Jurkat, Clone E6-1 (cell line): ENCODE measurements around the gene ASXL3.
A peak's percentile ranks its signal among the peaks of the same experiment; 100 is the strongest.

Experiments used
- DNase-seq: peaks from one replicate; pipeline ENCODE4 v3.0.0-alpha.2; 2011; ENCODE audit warnings: low read depth, low spot score
- H3K4me3 ChIP-seq: 2 replicates; pipeline ENCODE4 v1.5.1; 2011; ENCODE audit warnings: mild to moderate bottlenecking, low read length, control low read depth, moderate library complexity

Gene ASXL3

GRCh38 chr18:33644494-33644893 is 66.5 kb downstream of the ASXL3 start:
- DNase-seq, result no peak
- no peak overlapping the region for H3K4me3 ChIP-seq

- DNase-seq, result no peak
- H3K4me3 ChIP-seq, result no peak overlapping the region
Measured at GRCh38 chr18:33647365-33647764, 69.3 kb downstream of the ASXL3 start.

DNA sequence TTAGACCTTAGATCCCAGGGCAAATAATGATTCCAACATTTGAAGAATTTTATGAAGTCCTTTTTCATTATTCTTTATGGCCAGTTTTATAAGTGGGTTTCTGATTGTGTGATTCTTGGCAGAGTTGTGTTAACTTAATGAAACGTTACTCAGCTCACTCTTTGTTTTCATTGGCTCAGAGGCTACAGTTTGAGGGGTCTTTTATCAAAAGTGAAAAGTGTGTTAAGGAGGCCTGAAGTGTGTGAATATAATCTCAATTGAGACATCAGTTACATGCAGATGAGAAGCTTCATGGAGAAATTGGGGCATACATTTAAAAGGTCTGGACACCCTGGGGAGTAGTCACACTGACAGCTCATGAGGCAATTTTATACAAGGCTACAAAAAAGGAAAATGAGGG is 74.6 kb downstream of the ASXL3 start:
- no peak overlapping the region for H3K4me3 ChIP-seq
- no peak for DNase-seq

- H3K4me3 ChIP-seq, result no peak overlapping the region
- DNase-seq, result no peak
Measured at GRCh38 chr18:33653231-33653630, 75.2 kb downstream of the ASXL3 start.

- DNase-seq, result no peak
- H3K4me3 ChIP-seq, result no peak overlapping the region
Measured at GRCh38 chr18:33656889-33657448, 79.0 kb downstream of the ASXL3 start.

DNA sequence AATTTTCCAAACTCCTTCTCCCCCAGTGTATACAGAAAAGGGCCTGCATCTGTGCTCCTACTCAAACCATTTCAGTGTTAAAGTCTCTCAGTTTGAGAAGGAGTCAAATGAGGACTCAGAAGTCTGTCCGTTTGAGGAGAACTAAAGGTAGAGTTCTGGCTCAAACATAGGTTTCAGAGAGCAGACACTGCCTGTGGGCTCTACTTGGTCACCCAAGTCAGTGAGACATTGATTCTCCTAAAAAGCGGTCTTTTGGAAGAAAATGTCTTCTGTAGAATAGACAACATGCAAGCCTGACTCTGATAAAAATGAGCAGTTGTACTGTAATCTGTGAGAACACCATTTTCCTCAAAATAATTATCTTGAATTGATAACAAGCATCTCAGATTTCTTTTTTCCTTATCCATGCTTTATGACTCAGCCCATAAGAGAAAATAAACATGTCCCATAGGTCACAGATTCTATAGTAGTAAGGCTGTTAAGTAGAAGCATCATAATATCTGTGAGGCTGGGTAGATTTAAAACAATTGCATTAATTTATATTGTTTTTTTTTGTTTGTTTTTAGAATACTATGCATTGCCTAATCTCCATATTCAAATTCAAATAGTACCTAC is 82.8 kb downstream of the ASXL3 start:
- no peak for DNase-seq
- H3K4me3 ChIP-seq, result no peak overlapping the region

DNA sequence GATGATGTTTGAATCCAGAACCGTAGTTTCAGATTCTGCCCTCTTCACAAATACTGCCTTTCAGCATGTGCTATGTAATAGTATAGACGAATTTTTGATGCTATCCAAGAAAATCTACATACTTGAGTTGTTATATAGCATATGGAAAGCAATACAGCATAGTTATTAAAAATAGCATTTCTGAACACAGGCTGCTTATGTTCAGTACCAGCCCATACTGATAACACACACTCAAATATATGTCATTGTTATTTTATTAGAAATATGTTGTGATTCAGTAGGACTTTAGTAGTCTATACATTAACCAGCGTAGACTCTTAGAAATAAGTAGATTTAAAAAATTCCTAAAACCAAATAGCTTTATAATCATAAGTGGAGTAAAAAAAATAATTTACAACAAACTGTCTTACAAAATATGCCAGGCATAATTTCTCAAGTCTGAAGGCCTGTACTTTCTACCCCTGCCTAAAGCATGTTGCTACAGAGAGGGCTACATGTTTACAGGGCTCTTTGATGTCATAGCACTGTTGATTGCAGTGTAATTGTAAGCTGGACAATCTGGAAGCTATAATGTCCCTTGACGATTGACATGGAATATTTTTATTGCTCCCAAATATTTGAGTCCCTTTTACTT is 86.3 kb downstream of the ASXL3 start:
- H3K4me3 ChIP-seq, result no peak overlapping the region
- DNase-seq, result no peak

- H3K4me3 ChIP-seq, result no peak overlapping the region
- no peak for DNase-seq
Measured at GRCh38 chr18:33665187-33665586, 87.2 kb downstream of the ASXL3 start.

GRCh38 chr18:33665641-33666040 is 87.6 kb downstream of the ASXL3 start:
- no peak for DNase-seq
- no peak overlapping the region for H3K4me3 ChIP-seq

- DNase-seq, result no peak
- no peak overlapping the region for H3K4me3 ChIP-seq
Measured at GRCh38 chr18:33666915-33667314, 88.9 kb downstream of the ASXL3 start.

GRCh38 chr18:33669589-33669988 is 91.6 kb downstream of the ASXL3 start:
- DNase-seq, result no peak

DNA sequence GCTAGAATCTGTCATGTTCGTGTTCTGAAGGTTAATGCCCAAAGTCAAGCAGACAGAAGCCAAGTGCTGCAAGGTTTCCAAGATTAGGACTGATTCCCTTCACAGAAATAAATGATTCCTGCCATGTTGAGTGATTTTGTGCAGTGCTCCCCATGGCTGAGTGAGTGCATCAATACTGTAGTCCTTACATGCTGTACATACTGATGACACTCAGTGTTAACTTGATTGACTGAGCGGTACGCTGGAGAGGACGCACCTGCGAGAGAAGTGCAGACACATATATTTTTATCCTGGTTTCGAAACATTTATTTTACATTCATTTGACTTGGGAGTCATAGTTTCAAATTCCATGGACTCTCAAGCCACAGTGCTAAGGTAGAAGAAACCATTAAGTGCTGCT is 92.0 kb downstream of the ASXL3 start:
- no peak for DNase-seq
- no peak overlapping the region for H3K4me3 ChIP-seq

More at GRCh38 chr18:33669589-33669988, 91.6 kb downstream of the ASXL3 start:
- H3K4me3 ChIP-seq, result no peak overlapping the region

- peak; percentile 16 for DNase-seq
- no peak overlapping the region for H3K4me3 ChIP-seq
Measured at GRCh38 chr18:33673689-33674088, 95.7 kb downstream of the ASXL3 start.

- H3K4me3 ChIP-seq, result no peak overlapping the region
- no peak for DNase-seq
Measured at GRCh38 chr18:33676593-33676992, 98.6 kb downstream of the ASXL3 start.

DNA sequence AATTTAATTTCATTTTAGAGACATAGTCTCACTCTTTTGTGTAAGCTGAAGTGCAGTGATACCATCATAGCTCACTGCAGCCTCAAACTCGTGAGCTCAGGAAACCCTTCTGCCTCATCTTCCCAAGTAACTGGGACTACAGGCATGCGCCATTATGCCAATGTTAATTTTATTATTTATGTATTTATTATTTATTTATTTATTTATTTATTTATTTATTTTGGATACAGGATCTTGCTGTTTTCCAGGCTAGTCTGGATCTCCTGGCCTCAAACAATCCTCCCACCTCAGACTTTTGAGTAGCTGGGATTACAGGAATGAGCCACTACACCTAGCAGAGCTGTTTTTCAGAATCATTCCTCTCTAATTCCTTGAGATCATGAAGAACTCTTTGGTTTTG is 99.9 kb downstream of the ASXL3 start:
- no peak overlapping the region for H3K4me3 ChIP-seq
- DNase-seq, result no peak

- H3K4me3 ChIP-seq, result no peak overlapping the region
- no peak for DNase-seq
Measured at GRCh38 chr18:33682436-33682835, 104.4 kb downstream of the ASXL3 start.

DNA sequence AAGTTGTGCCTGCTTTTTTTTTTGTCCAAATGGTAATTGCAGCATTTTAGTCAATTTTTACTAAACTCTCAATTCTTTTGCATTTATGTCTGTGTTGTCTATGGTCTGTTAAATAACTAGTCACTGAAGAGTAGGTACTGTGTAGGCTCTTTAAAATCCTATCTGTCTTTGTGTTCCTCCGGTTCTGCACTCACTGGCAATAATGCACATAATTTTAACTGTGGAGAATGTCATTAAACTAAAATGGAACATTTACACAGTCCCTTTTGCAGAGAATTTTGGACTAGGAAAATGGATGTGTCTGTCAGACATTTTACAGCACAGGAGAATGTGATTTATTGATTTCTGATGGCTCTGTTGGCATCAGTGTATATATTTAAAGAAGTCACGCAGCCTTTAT is 116.6 kb downstream of the ASXL3 start:
- no peak for DNase-seq
- H3K4me3 ChIP-seq, result no peak overlapping the region

DNA sequence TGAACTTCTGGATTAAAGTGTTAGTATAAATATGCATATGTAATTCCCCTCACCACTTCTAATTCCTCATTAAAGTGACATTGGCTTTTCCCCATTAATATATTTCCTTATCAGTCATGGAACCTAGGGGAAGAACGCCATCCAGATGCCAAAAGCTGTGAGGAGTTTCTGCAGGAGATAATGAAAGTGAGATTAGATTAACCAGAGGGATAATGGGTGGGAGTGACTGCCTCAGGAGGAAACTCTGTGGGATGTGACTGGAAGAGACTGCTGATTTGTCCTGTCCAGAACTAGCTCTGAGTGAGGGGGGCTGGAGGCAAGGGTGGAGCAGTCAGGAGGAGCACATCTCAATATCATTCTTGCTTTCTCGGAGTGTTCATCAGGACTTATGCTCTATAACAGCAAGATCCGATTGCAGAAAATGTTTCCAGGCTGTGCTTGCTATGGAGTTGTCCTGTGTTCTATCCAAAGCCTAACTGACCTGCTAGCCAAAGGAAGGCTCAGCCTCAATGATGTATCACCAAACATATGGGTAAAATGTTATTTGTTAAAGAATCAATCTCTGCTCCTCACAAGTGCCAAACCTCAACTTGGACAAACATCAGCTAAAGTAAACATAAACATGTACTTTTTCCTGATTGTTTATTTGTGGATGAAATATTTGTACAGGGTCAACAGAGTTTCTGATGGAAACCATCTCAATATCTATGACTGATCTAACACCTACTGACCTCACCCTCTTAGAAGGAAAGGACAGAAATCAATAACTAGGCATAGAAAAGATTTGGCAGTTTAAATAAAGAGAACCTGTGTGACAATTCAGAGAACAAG is 118.5 kb downstream of the ASXL3 start:
- no peak overlapping the region for H3K4me3 ChIP-seq
- no peak for DNase-seq

GRCh38 chr18:33697498-33697897 is 119.5 kb downstream of the ASXL3 start:
- no peak for DNase-seq
- no peak overlapping the region for H3K4me3 ChIP-seq

DNA sequence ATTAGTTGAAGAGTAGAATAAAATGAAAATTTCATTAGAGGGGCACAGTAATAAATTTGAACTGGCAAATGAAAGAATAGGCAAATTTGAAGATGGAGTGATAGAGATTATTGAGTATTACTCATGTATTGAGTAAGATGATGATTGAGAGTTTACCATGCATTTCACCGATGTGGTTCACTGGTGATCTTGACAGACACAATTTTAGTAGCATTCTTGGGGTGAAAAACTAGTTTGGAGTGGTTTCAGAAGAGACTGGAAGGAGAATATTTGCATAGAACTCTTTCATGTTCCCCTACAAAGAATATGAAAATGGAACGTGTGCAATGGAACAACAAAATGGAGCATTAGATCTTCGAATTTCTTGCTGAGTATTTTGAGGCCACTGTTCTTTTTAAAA is 121.4 kb downstream of the ASXL3 start:
- DNase-seq, result no peak

More for the DNA sequence above, 121.4 kb downstream of the ASXL3 start:
- no peak overlapping the region for H3K4me3 ChIP-seq
